IPS-18a (cell line): ENCODE data around the gene CNTN6.

Experiments
- H3K27ac ChIP-seq: one replicate; pipeline ENCODE4 v1.5.1; 2013; ENCODE audit warnings: low read length
- H3K27me3 ChIP-seq: one replicate; pipeline ENCODE4 v1.6.1; 2013; ENCODE audit warnings: mild to moderate bottlenecking, low read length; ENCODE audit not compliant: control insufficient read depth, insufficient read depth
- H3K36me3 ChIP-seq: one replicate; pipeline ENCODE4 v1.6.1; 2013; ENCODE audit warnings: low read depth, low read length; ENCODE audit not compliant: control insufficient read depth
- H3K4me1 ChIP-seq: one replicate; pipeline ENCODE4 v1.6.1; 2013; ENCODE audit warnings: low read depth, low read length; ENCODE audit not compliant: control insufficient read depth
- H3K4me3 ChIP-seq: one replicate; pipeline ENCODE4 v1.5.1; 2013; ENCODE audit warnings: low read length
- H3K9ac ChIP-seq: one replicate; pipeline ENCODE4 v1.6.1; 2013; ENCODE audit warnings: mild to moderate bottlenecking, low read length, moderate library complexity
- H3K9me3 ChIP-seq: one replicate; pipeline ENCODE4 v1.6.1; 2013; ENCODE audit warnings: low read depth, low read length; ENCODE audit not compliant: control insufficient read depth

The CNTN6 gene

DNA sequence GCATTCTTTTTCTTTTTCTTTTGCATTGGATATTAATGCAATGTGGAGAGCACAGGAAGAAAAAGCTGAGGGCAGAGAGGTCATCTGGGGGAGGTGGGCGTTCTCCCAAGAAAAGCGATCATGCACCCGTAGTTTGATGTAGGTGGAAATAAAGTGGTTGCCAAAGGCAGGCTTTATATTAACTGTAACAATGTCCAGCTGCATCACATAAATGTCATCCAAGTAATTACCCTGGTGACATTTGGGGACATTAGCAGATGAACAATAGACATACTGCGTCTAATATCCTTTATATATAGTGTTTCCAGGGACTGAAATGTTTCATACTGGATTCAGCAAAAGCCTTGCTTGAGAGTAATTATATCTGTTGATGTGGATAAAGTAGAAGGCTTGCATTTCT lies 135.5 kb downstream of the CNTN6 start:
- Histone ChIP-seq H3K4me3 (no peak overlapping the region), H3K4me1 (peaks cover 13% of the 10 kb centered on the region), H3K27me3 (no peaks in the 10 kb centered on the region), H3K9me3 (no peaks in the 10 kb centered on the region), H3K9ac (no peak overlapping the region), H3K27ac (no peak overlapping the region), H3K36me3 (no peaks in the 10 kb centered on the region)

DNA sequence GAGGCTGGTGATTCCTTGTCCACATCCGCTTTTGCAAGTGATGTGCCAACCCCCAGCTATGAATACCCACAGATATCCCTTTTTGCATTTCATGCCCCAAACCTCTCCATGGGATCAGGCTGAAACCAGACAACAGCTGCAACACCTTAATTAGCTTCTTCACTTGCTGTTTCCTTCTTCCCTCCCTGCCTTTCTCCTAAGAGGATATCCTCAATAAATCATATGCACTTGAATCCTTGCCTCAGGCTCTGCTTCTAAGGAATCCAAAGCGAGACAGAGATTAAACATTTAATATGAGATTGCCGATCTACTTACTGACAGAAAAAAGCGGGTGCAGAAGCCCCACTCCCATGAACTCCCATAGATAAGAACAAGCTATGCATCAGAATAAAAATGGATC lies 138.1 kb downstream of the CNTN6 start:
- Histone ChIP-seq H3K9me3 (no peaks in the 10 kb centered on the region), H3K9ac (no peak overlapping the region), H3K27ac (no peak overlapping the region), H3K27me3 (no peaks in the 10 kb centered on the region), H3K36me3 (no peaks in the 10 kb centered on the region), H3K4me1 (peaks cover 13% of the 10 kb centered on the region), H3K4me3 (no peak overlapping the region)

- Histone ChIP-seq H3K27me3 (no peaks in the 10 kb centered on the region), H3K27ac (no peak overlapping the region), H3K4me3 (no peak overlapping the region), H3K36me3 (no peaks in the 10 kb centered on the region), H3K9ac (no peak overlapping the region), H3K4me1 (peaks cover 13% of the 10 kb centered on the region), H3K9me3 (no peaks in the 10 kb centered on the region)
Observed at GRCh38 chr3:1232276-1232675, 139.5 kb downstream of the CNTN6 start.

DNA sequence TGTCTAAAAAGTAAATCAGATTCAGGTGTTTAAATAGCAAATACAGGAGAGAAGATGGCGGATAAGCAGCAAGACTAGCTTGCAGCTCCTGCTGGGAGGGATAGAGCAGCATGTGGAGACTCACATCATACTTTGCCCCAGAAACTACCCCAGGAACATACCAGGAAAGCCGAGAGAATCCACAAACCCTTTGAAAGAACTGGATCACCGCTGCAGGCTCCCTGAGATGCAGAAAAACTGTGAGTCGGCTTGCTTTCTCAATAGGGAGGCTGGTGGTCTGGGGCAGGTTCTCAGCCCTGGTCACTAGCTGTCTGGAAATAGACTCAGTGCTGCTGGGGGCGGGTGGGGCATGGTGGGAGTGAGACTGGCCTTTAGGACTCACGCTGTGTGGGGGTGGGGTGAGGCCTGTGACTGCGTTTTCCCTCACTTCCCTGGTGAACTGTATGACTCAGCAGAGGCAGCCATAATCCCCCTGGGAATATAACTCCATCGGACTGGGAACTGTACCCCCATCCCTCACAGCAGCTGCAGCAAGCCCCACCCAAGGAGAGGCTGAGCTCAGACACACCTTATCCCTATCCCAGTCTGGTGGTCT lies 142.8 kb downstream of the CNTN6 start:
- Histone ChIP-seq H3K27ac (no peak overlapping the region), H3K27me3 (no peaks in the 10 kb centered on the region), H3K9me3 (no peaks in the 10 kb centered on the region), H3K9ac (no peak overlapping the region), H3K36me3 (no peaks in the 10 kb centered on the region), H3K4me3 (no peak overlapping the region), H3K4me1 (peaks cover 13% of the 10 kb centered on the region)

DNA sequence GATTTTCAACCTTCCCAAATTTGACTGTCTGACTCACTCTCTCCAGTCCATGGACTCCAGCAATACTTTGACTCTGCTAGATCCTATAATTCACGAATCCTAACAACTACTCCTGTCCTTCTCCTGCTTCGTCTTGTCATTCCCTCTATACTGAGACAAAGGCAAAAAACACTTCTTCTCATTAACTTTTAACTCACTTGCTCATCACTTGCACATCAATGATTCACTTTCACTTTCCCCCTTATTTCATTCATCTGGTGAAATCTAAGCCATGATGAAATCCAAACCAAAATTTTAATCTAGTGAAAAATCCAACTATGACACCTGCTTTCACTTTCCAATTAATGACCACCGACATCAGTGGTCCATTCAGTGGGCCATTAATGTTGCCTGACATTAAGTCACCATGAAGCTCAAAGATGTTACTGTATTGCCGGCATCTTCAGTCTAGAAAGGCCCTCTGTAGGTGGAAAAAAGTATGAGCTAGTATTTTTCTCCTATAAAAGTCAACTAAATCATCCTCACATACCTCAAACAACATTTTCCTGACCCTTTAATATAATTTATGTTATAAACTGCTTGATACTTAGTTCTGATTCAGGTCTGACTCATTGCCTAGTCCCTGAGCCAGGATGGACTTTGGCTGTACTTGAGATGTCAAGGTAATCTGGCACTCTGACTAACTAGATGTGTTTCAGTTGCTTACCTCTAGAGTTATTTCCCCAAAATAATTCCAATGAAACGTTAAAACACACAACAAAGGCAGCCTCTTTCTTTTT lies 158.6 kb downstream of the CNTN6 start:
- H3K27ac ChIP-seq = no peak overlapping the region
- no peaks in the 10 kb centered on the region for H3K36me3 ChIP-seq
- no peak overlapping the region for H3K9ac ChIP-seq
- H3K27me3 ChIP-seq = no peaks in the 10 kb centered on the region
- no peaks in the 10 kb centered on the region for H3K9me3 ChIP-seq
- no peak overlapping the region for H3K4me3 ChIP-seq
- H3K4me1 ChIP-seq = peaks cover 7% of the 10 kb centered on the region

- Histone ChIP-seq H3K4me3 (no peak overlapping the region), H3K4me1 (peaks cover 7% of the 10 kb centered on the region), H3K9me3 (no peaks in the 10 kb centered on the region), H3K36me3 (no peaks in the 10 kb centered on the region), H3K27me3 (no peaks in the 10 kb centered on the region), H3K9ac (no peak overlapping the region), H3K27ac (no peak overlapping the region)
Observed at GRCh38 chr3:1252061-1252430, 159.2 kb downstream of the CNTN6 start.

DNA sequence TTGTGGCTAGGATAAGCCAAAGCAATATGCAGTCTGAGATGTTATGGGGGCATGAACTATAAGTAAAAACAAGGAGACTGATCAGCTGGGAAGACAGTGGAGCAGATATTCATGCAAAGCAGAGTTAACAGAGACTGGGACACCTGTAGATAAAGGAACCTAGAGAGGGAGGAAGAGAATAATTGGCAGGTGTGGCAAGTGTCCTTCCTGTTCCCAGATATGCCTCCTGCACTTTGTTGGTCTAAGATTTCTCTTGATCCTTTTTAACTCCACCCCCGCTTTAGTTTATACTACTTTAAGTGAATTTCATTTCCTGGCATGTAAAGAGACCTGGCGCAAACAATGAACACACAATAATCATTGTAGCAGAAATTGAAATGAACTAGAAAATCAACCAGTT lies 169.4 kb downstream of the CNTN6 start:
- Histone ChIP-seq H3K27me3 (no peaks in the 10 kb centered on the region), H3K9ac (no peak overlapping the region), H3K4me3 (no peak overlapping the region), H3K9me3 (no peaks in the 10 kb centered on the region), H3K4me1 (no peaks in the 10 kb centered on the region), H3K27ac (no peak overlapping the region), H3K36me3 (no peaks in the 10 kb centered on the region)

DNA sequence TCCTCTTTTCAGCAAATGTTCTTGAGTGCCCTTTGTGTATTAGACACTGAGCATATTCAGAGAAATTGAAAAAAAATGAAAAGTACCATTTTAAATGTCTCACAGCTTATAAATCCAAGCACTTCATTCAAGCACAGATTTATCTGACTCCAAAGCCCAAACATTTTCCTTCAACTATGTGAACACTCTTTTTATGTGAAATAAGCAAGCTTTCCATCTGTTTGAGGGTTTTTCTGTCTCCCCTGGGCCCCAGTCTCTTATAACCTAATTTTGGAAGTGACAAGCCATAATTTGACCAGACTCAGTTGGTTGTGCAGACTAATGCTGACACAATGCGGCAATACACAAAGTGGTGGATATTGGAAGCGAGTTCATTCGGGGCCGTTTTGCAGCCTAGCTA lies 170.3 kb downstream of the CNTN6 start:
- Histone ChIP-seq H3K4me3 (no peak overlapping the region), H3K4me1 (no peaks in the 10 kb centered on the region), H3K9me3 (no peaks in the 10 kb centered on the region), H3K27ac (no peak overlapping the region), H3K27me3 (no peaks in the 10 kb centered on the region), H3K36me3 (no peaks in the 10 kb centered on the region), H3K9ac (no peak overlapping the region)

DNA sequence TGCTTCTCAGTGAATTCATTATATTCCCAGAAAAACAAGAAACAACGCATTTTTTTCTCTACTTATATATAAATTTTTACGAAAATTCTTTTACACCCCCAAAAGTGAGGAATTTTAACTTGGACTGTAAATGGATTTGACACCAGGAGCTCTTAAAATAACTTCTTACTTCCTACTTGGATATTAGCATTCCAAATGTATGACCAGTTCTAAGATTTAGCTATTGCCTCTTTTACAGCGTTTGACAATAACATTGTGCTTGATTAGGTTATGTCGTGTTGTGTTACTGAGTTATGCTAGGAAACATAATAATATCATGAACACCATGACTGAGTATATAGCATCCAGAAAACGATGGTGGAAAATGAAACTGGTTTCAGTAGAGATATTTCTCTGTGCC lies 177.0 kb downstream of the CNTN6 start:
- no peak overlapping the region for H3K27ac ChIP-seq
- no peaks in the 10 kb centered on the region for H3K4me1 ChIP-seq
- H3K36me3 ChIP-seq = no peaks in the 10 kb centered on the region
- no peaks in the 10 kb centered on the region for H3K27me3 ChIP-seq
- no peaks in the 10 kb centered on the region for H3K9me3 ChIP-seq
- H3K4me3 ChIP-seq = no peak overlapping the region
- no peak overlapping the region for H3K9ac ChIP-seq

DNA sequence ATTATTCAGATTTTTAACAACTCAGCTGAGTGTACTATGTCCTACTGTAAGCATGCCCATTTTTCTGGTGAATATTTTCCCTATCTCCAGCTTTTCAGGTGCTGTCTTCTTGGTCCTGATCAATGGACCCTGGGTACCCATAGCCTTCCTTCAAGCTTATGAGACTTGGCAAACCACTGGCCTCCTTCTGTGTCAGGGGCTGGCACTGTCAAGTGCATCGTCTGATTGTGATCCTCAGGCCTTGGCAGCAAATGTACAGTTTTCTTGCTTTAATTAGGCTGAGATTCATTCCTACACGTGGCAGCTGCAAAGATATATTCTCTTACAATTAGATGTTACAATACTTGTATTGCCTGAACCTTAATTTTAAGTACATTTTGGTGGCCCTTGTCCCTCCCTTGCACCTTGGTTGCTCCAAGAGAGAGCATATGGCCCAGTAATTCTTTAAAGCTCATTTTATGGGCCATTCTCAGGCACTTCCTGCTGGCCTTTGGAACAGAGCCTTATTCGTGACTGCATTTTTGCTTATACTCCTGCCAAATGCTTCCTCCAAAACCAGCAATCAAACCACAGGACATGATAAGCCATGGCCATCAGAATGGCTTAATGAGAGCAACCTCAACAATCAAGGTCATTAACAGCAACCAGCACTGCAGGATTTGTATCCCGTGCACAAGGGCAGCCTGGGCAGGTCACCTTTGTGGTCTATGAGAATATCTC lies 179.9 kb downstream of the CNTN6 start:
- Histone ChIP-seq H3K9me3 (no peaks in the 10 kb centered on the region), H3K36me3 (no peaks in the 10 kb centered on the region), H3K4me3 (no peak overlapping the region), H3K27me3 (no peaks in the 10 kb centered on the region), H3K27ac (no peak overlapping the region), H3K9ac (no peak overlapping the region), H3K4me1 (no peaks in the 10 kb centered on the region)

GRCh38 chr3:1275495-1275894 lies 182.7 kb downstream of the CNTN6 start:
- no peak overlapping the region for H3K9ac ChIP-seq
- H3K36me3 ChIP-seq = no peaks in the 10 kb centered on the region
- no peak overlapping the region for H3K27ac ChIP-seq
- H3K4me3 ChIP-seq = no peak overlapping the region
- H3K9me3 ChIP-seq = no peaks in the 10 kb centered on the region
- no peaks in the 10 kb centered on the region for H3K27me3 ChIP-seq
- no peaks in the 10 kb centered on the region for H3K4me1 ChIP-seq

GRCh38 chr3:1287815-1288214 lies 195.0 kb downstream of the CNTN6 start:
- Histone ChIP-seq H3K4me3 (no peak overlapping the region), H3K27ac (no peak overlapping the region), H3K27me3 (no peaks in the 10 kb centered on the region), H3K9me3 (no peaks in the 10 kb centered on the region), H3K9ac (no peak overlapping the region), H3K4me1 (peaks cover 20% of the 10 kb centered on the region), H3K36me3 (no peaks in the 10 kb centered on the region)
